Keratinocyte (primary cell): ENCODE measurements around the gene POLD2. TPM values are rescaled to one million over a fixed set of nuclear protein-coding genes. Genes with fewer than 3 reads are reported as not detected.

ENCODE experiments used
- DNase-seq: peaks from one replicate; pipeline ENCODE4 v3.0.0-alpha.2; 2011; ENCODE audit warnings: low read depth, missing footprints, low spot score
- FAIRE-seq: peaks from 2 replicates; lab custom pipeline; 2011; peaks lifted over from hg19 to GRCh38; lab: Jason Lieb, UNC
- H2AFZ ChIP-seq: 2 replicates; pipeline ENCODE4 v1.6.0; 2012; ENCODE audit warnings: low read length, control low read depth, inconsistent platforms; ENCODE audit not compliant: control insufficient read depth
- H3K27ac ChIP-seq: 2 replicates; pipeline ENCODE4 v1.5.1; 2011; ENCODE audit warnings: low read length; ENCODE audit not compliant: control insufficient read depth, insufficient read depth
- H3K27me3 ChIP-seq: 3 replicates; pipeline ENCODE4 v1.6.0; 2011; ENCODE audit warnings: low read length; ENCODE audit not compliant: control insufficient read depth, insufficient read depth; ENCODE audit errors: extremely low read depth
- H3K36me3 ChIP-seq, 2 experiments: 2 replicates in 1 of 2; 3 replicates in 1 of 2; pipeline ENCODE4 v1.5.1; 2011; ENCODE audit warnings: low read length in 2 of 2, mild to moderate bottlenecking in 1 of 2; ENCODE audit not compliant: control insufficient read depth in 2 of 2, insufficient read depth in 2 of 2; ENCODE audit errors: extremely low read depth in 1 of 2
- H3K4me1 ChIP-seq: 3 replicates; pipeline ENCODE4 v1.5.1; 2011; ENCODE audit warnings: low read length; ENCODE audit not compliant: control insufficient read depth, insufficient read depth; ENCODE audit errors: extremely low read depth
- H3K4me2 ChIP-seq: 3 replicates; pipeline ENCODE4 v1.6.0; 2011; ENCODE audit warnings: low read depth, low read length; ENCODE audit not compliant: control insufficient read depth, insufficient read depth; ENCODE audit errors: extremely low read depth
- H3K4me3 ChIP-seq, 3 experiments: fragments of 200-600 bp in 1 of 3; sonication (generic) in 1 of 3; 2 replicates in 2 of 3; 3 replicates in 1 of 3; pipeline ENCODE4 v1.5.1; 2011 to 2016; ENCODE audit warnings: low read length in 3 of 3, mild to moderate bottlenecking in 3 of 3, control low read depth in 2 of 3, inconsistent platforms in 1 of 3, low read depth in 1 of 3, mixed read lengths in 1 of 3, mixed run types in 1 of 3, moderate library complexity in 1 of 3; ENCODE audit not compliant: control insufficient read depth in 2 of 3, insufficient read depth in 2 of 3; ENCODE audit errors: extremely low read depth in 1 of 3
- H3K79me2 ChIP-seq: 2 replicates; pipeline ENCODE4 v1.6.0; 2012; ENCODE audit warnings: low read length; ENCODE audit not compliant: control insufficient read depth, insufficient read depth
- H3K9ac ChIP-seq: 3 replicates; pipeline ENCODE4 v1.6.0; 2011; ENCODE audit warnings: low read length; ENCODE audit not compliant: control insufficient read depth, insufficient read depth; ENCODE audit errors: extremely low read depth
- H3K9me1 ChIP-seq: 3 replicates; pipeline ENCODE4 v1.6.0; 2011; ENCODE audit warnings: low read length; ENCODE audit not compliant: control insufficient read depth, insufficient read depth; ENCODE audit errors: extremely low read depth
- H3K9me3 ChIP-seq: 2 replicates; pipeline ENCODE4 v1.5.1; 2012; ENCODE audit warnings: low read depth, low read length; ENCODE audit not compliant: control insufficient read depth
- H4K20me1 ChIP-seq: 3 replicates; pipeline ENCODE4 v1.6.0; 2011; ENCODE audit warnings: low read length; ENCODE audit not compliant: control insufficient read depth, insufficient read depth; ENCODE audit errors: extremely low read depth
- EZH2 ChIP-seq: IDR thresholded peaks from one replicate; pipeline ENCODE4 v1.6.1; 2012; ENCODE audit warnings: inconsistent platforms, mild to moderate bottlenecking, low read length, moderate library complexity
- dilution Hi-C: fragments of 300-500 bp; cut with MboI; formaldehyde crosslinking; loops from one replicate; pipeline ENCODE4 v1.7.0; 2020; ENCODE audit warnings: low sequenced_read_pairs; ENCODE audit not compliant: extremely low pct_ligation_motif_present
- polyA plus RNA-seq, 5 experiments: library from polyadenylated mRNA; depleted of rRNA in 3 of 5; stranded (reverse) in 3 of 5; stranded (forward) in 1 of 5; unstranded in 1 of 5; fragments of >200 nt; gene quantifications; 1 replicate in 1 of 5; 2 replicates in 3 of 5; 3 replicates in 1 of 5; pipeline versions ENCODE4 v1.2.1 to v1.2.3, GENCODE V29; 2011 to 2012; ENCODE audit warnings: missing spikeins in 2 of 5, low read depth in 1 of 5, low replicate concordance in 1 of 5
- TF ChIP-seq, protein P1 (sequence below), 3 experiments: IDR thresholded peaks in 1 of 3; conservative IDR thresholded peaks in 1 of 3; optimal IDR thresholded peaks in 1 of 3; 2 replicates in 2 of 3; 3 replicates in 1 of 3; pipeline versions ENCODE3 to v1.5.1; 2011; ENCODE audit warnings: low read length in 3 of 3, mild to moderate bottlenecking in 3 of 3, moderate library complexity in 2 of 3, control low read depth in 1 of 3, inconsistent platforms in 1 of 3; ENCODE audit not compliant: insufficient read depth in 2 of 3; ENCODE audit errors: extremely low read depth in 1 of 3

The POLD2 gene
- polyA plus RNA-seq, 1 donor (not counting 4 experiments of a cell fraction or from before 2014, with no cell fraction given) = 158 TPM

DNA sequence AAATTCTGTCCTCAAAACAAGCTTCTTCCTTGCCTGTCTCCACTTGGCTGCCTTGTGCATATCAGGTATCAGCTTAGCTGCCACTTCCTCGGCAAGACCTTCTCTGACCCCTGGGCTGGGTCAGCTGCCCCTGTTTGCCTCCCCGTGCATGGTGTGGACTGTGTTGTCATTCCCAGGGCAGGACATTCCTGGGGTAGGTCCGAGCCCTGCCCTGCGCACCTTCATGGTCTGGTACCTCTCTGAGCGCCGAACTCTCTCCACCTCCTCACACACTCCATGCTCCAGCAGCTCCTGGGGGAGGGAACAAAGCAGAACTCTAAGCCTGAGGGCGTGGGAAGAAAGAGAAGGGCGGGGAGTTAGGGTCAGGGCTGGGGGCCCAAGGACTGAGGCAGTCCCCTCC lies 44.8 kb downstream of the POLD2 start:
- no peak for TF ChIP-seq EZH2
- TF ChIP-seq, protein P1, sequence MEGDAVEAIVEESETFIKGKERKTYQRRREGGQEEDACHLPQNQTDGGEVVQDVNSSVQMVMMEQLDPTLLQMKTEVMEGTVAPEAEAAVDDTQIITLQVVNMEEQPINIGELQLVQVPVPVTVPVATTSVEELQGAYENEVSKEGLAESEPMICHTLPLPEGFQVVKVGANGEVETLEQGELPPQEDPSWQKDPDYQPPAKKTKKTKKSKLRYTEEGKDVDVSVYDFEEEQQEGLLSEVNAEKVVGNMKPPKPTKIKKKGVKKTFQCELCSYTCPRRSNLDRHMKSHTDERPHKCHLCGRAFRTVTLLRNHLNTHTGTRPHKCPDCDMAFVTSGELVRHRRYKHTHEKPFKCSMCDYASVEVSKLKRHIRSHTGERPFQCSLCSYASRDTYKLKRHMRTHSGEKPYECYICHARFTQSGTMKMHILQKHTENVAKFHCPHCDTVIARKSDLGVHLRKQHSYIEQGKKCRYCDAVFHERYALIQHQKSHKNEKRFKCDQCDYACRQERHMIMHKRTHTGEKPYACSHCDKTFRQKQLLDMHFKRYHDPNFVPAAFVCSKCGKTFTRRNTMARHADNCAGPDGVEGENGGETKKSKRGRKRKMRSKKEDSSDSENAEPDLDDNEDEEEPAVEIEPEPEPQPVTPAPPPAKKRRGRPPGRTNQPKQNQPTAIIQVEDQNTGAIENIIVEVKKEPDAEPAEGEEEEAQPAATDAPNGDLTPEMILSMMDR (optimal IDR thresholded peaks at IDR 0.05 in 1 of 3, IDR thresholded peaks at IDR 0.05 in 1 of 3, conservative IDR thresholded peaks at IDR 0.05 in 1 of 3; ENCODE audit: extremely low read depth in 1 of 3, insufficient read depth in 2 of 3, low read length in 3 of 3) = no peak
- peaks cover 6 to 27% of the 10 kb centered on the region in 2 experiments for H3K36me3 ChIP-seq
- dilution Hi-C loops = no loop called here

DNA sequence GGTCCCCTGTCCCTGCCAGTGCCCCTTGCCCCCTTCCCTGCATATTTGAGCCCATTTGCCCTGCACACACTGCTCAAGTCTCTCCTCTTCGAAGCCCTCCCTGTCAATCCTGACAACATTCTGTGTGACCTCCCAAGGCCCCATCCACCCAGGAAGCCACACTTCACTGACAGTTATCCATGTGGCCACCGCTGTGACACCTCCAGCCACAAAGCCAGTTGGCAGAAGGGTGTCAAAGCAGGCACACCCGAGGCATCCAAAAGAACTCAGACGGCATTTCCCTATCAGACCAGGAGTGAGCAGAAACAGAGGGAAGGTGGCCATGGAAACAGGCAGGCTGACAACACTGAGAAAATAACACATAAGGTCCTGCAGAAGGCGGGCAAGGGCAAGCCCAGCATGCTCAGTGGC lies 45.7 kb downstream of the POLD2 start:
- Histone ChIP-seq H3K27ac (no peak overlapping the region), H3K79me2 (no peaks in the 10 kb centered on the region), H3K9me1 (peaks cover 3% of the 10 kb centered on the region), H3K27me3 (no peaks in the 10 kb centered on the region), H3K4me2 (no peak overlapping the region), H4K20me1 (no peaks in the 10 kb centered on the region), H3K36me3 (peaks cover 6 to 27% of the 10 kb centered on the region in 2 experiments), H3K4me3 (no peak overlapping the region), H3K4me1 (peaks cover 14% of the 10 kb centered on the region), H3K9me3 (no peaks in the 10 kb centered on the region), H2AFZ (no peak overlapping the region), H3K9ac (no peak overlapping the region)
- no peak for TF ChIP-seq EZH2
- TF ChIP-seq, protein P1 (optimal IDR thresholded peaks at IDR 0.05 in 1 of 3, IDR thresholded peaks at IDR 0.05 in 1 of 3, conservative IDR thresholded peaks at IDR 0.05 in 1 of 3; ENCODE audit: extremely low read depth in 1 of 3, insufficient read depth in 2 of 3, low read length in 3 of 3) = no peak
- DNase-seq (no peak), FAIRE-seq (no peak)
- dilution Hi-C loops = no loop called here

More for the DNA sequence above, 44.8 kb downstream of the POLD2 start:
- no peak overlapping the region for H3K9ac ChIP-seq
- no peak for DNase-seq
- H3K4me1 ChIP-seq = peaks cover 9% of the 10 kb centered on the region
- H3K9me1 ChIP-seq = peaks cover 3% of the 10 kb centered on the region
- no peak overlapping the region for H3K4me2 ChIP-seq
- H3K9me3 ChIP-seq = no peaks in the 10 kb centered on the region
- no peak overlapping the region for H3K4me3 ChIP-seq
- H4K20me1 ChIP-seq = no peaks in the 10 kb centered on the region
- no peak overlapping the region for H2AFZ ChIP-seq
- no peak overlapping the region for H3K27ac ChIP-seq
- FAIRE-seq = no peak
- no peaks in the 10 kb centered on the region for H3K27me3 ChIP-seq
- H3K79me2 ChIP-seq = no peaks in the 10 kb centered on the region
